GM12874 (cell line): ENCODE data around the gene KL.

Experiments
- CTCF ChIP-seq: IDR thresholded peaks from 2 replicates; pipeline ENCODE4 v1.5.1; 2011; ENCODE audit warnings: low read depth, mild to moderate bottlenecking, control low read depth, low read length, moderate library complexity; ENCODE audit not compliant: insufficient read depth

The KL gene

GRCh38 chr13:33114146-33114545 lies 97.9 kb downstream of the KL start:
- TF ChIP-seq CTCF: no peak

GRCh38 chr13:33115274-33115673 lies 99.1 kb downstream of the KL start:
- TF ChIP-seq CTCF: no peak
